Astrocyte of the cerebellum (primary cell): ENCODE results near the gene SMARCA2.

Experiments used
- DNase-seq: peaks from one replicate; pipeline ENCODE4 v3.0.0-alpha.2; 2011; ENCODE audit warnings: low read depth
- H3K4me3 ChIP-seq: 2 replicates; pipeline ENCODE4 v1.5.1; 2011; ENCODE audit warnings: mild to moderate bottlenecking, low read depth, low read length, moderate library complexity
- in situ Hi-C: cut with HindIII; loops from 2 replicates; pipeline ENCODE4 v1.10.0; 2017; ENCODE audit warnings: low sequenced_read_pairs
- TF ChIP-seq, protein P1 (sequence below): IDR thresholded peaks from 2 replicates; pipeline ENCODE4 v1.5.1; 2012; ENCODE audit warnings: low read length, low read depth, moderate library complexity, mild to moderate bottlenecking; ENCODE audit errors: missing control alignments

Gene SMARCA2

DNA sequence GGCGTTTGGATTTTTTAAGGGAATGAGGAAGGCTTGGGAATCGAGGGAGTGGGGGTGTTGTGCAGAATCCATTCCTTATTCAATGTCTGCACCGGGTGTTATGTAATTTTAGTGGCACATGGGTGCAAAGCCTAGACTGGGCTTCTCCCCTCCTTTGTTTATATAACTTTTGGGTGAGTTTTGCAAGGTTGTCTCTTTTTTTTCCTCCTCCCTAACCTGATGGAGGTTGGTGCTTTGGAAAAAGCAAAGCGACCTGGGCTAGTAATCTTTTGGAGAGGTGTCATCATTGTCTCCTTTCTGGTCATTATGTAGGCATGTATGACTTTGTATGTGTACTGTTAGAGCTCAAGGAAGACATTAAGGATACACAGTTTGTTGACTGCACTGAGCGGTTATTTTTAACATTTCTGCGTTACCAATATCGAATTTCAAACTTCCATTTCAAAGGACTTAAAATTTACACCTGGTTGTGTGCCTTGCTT is 3.1 kb downstream of the SMARCA2 start:
- H3K4me3 ChIP-seq: peak overlapping the region; percentile 81
- DNase-seq: no peak
- in situ Hi-C loops: no loop called here
- TF ChIP-seq, protein P1, sequence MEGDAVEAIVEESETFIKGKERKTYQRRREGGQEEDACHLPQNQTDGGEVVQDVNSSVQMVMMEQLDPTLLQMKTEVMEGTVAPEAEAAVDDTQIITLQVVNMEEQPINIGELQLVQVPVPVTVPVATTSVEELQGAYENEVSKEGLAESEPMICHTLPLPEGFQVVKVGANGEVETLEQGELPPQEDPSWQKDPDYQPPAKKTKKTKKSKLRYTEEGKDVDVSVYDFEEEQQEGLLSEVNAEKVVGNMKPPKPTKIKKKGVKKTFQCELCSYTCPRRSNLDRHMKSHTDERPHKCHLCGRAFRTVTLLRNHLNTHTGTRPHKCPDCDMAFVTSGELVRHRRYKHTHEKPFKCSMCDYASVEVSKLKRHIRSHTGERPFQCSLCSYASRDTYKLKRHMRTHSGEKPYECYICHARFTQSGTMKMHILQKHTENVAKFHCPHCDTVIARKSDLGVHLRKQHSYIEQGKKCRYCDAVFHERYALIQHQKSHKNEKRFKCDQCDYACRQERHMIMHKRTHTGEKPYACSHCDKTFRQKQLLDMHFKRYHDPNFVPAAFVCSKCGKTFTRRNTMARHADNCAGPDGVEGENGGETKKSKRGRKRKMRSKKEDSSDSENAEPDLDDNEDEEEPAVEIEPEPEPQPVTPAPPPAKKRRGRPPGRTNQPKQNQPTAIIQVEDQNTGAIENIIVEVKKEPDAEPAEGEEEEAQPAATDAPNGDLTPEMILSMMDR: no peak

DNA sequence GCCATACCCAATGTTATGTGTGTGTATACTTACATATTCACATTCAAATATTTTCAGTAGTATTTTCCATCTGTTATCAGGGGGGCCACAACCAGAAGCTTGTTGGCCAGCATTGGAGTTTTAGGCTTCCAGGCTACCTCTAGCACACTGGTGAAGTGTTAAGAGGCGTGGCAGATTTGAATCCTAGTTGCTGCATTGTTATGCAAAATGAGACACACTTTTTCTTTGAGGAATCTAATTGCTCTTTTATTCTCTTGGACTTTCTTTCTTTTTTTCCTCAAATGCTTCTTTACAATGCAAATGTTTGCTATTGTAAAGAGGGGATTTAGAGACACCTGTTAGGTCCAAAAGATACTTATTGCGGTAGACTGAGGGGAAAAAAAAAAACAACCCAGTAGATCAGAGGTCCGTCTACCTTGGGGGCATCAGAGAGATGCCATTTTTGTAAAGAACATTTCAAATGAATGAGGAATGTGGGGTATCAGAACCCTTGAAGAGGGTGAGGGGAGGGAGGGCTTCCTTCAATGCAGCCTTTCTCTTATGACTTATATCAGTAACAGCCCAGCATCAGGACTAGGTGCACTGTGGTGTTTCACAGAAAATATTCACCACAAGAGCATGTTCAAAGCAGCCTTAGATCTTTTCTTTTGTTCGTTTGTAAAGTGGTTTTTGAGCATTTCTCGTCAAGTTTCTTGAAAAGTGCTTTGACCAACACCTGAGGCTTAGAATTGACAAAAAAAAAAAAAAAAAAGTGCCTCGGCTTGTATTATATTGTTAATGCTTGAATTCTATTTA is 3.8 kb downstream of the SMARCA2 start:
- in situ Hi-C loops: no loop called here
- TF ChIP-seq, protein P1: no peak
- H3K4me3 ChIP-seq: peak overlapping the region; percentile 81
- no peak for DNase-seq

DNA sequence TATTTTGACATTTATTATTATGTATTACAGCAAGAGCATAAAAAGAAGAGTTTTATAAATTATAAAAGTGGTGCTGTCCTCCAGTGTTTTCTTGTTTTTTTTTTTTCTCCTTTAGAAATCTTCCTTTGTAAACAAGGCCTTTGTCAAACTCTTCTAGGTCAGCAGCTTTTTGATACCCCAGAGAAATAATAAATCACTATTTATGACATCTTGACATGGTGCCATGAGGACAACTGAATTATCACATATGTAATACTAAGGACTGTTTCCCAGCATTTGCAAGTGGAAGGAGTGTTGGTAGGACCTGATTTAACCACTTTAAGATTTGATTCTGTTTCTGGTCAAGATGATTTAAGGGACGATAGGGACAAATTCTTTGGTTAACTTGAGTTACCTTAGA is 4.6 kb downstream of the SMARCA2 start:
- no peak overlapping the region for H3K4me3 ChIP-seq
- TF ChIP-seq, protein P1: no peak
- in situ Hi-C loops: no loop called here
- no peak for DNase-seq

- DNase-seq: no peak
- in situ Hi-C loops: no loop called here
- H3K4me3 ChIP-seq: no peak overlapping the region
- TF ChIP-seq, protein P1: no peak
Measured at GRCh38 chr9:2021731-2022130, 6.6 kb downstream of the SMARCA2 start.

DNA sequence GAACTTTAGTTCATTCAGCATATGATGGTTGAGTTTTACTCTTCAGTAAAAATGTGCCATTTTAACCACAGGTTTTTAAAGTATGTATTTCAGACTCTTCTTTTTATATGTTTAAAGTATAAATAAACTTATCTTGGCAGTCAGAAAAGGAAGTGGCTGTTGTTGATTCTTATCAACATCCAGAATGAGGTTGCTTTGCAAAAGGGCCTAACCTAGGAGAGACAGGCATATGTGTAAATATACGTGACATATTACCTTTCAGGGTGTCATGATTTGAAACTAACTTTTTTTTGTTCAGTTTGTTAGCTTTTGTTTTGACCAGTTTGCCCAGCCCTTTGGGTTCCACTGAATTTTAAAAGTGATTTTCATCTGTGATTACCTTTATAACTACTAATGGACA is 7.4 kb downstream of the SMARCA2 start:
- TF ChIP-seq, protein P1: no peak
- DNase-seq: no peak
- in situ Hi-C loops: no loop called here
- no peak overlapping the region for H3K4me3 ChIP-seq

DNA sequence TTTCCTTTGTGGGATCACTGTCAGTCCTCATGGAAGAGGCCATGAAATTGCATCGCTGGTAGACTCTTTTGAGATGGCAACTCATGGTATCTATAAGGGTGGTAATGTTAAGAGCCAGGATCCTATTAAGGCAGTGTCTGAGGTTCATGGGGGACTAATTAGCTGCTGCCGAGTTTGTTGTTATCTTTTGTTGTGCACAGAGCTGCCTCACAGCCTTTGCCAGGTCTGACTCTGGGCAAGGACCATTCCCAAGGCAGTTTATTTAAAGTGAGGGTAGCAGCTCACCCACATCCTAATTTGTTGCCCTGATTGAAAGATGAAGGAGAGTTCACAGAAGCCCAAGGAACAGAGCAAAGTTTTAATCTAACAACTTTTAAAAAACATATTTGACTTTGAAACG is 7.9 kb downstream of the SMARCA2 start:
- TF ChIP-seq, protein P1: no peak
- in situ Hi-C loops: no loop called here
- no peak for DNase-seq
- H3K4me3 ChIP-seq: no peak overlapping the region

DNA sequence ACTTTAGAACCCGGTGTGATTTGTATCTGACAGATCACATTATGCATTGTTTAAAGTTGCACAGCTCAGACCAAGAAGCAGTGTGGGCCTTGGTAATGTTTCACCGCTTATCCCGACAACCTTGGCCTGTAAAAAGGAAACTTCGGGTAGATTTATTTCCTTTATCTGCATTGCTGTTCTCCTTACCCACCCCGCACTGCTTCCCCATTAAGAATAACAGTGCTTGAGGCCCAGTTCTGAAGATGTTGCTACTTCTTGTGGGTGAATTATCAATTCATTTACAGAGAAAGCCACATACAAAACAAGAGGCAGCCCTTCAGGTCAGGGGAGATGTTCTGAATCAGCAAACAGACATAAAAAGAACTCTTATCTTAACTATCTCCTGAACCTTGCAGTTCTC is 8.4 kb downstream of the SMARCA2 start:
- in situ Hi-C loops: no loop called here
- H3K4me3 ChIP-seq: no peak overlapping the region
- DNase-seq: no peak
- TF ChIP-seq, protein P1: no peak
